Activated CD4-positive, alpha-beta T cell treated with anti-CD3 and anti-CD28 coated beads for 24 hours (primary cell): ENCODE data around the gene BRI3.

Experiments used
- DNase-seq, 2 donors: peaks; one replicate each; pipeline ENCODE4 v3.0.0-alpha.2; 2020; ENCODE audit warnings: low read depth in 2 of 2

BRI3 gene

DNA sequence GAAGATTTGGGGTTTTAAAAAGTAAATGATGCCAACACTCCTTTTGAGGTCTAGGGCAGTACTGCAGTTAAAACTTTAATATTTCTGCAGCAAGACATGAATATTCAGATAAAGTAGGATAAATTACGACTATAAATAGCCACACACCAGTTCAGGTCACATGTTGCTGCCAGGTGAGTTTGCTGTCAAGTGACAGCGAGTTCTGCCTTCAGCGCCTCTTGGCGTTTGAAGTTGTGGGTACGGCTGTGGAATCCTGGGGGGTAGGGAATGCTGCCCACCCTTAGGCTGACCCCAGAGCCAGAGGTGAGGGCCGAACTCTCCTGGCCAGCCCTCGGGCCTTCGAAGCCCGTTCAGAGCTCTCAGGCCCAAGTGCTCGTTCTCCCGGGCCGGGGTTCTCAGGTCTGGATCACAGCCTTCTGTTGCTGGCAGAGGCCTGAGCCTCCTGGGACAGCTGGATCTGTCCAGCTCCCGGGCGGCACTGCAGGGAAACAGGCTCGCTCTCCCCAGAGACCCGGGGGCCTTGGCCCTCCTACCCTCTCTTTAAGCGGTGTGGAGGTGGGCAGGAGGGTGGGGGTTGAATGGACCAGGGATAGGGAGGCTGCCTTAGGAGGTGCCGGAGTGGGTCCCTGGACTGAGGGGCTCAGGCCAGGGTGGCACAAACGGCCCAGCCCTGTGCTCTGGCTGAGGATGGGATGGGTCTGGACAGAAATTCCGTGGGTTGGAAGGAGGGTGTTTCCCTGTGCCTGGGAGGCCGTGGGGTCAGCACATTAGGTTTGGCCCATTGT, 5.4 kb downstream of the BRI3 start:
- DNase-seq, result no peak

DNA sequence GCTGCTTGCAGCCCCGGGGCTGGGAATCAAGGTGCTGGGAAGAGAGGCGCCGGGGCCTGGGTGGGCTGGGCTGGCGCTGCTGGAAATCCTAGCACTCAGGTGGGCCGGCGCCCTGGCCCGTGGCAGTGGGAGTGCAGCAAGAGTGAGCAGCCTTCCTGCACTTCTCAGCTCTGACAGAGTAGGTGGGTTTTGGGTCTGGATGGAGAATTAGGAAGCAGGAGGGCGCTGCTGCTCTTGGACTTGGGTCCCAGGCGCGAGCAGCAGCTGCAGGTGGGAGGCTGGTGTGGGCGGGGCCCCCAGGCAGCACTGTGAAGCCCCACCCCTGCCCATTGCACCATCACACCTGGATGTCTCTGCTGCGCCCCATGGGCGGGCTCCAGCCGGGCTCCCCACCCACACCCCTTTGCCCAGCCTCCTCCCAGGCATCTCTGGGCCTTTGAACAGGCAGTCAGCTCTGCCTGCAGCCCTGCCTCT, 6.0 kb downstream of the BRI3 start:
- no peak for DNase-seq

DNA sequence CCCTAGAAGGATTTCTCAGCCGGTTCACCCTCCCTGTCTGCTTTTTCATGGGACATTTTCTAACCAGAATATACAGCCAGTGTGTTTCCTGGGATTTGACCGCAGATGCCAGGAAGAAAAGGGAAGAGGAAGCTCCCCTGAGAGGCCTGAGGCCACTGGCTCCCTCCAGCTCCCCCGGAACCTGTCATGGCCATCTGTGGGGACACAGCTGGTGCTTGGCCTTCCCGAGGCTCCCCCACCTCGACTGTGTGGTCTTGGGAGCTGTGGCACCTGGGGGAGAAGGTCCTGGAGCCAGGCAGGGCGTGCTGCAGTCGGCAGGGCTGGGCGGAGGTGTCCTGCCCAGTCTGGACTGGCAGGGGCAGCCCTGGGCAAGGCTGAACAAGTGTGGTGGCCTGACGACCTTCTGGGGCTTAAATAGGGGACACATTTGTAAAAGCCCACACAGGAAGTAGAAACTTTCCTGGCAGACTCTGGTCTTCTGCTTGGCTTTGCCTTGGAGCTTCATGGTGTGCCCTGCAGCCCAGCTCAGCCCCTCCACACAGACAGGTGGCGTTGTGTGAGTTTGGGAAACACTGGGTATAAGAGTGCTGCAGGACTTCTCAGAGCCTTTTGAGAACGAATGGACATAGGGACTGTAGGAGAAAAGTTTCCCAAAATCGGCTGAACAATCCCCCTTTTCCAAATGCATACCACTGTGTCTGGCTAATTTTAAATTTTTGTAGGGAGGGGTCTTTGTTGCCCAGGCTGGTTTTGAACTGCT, 6.8 kb downstream of the BRI3 start:
- no peak for DNase-seq

DNA sequence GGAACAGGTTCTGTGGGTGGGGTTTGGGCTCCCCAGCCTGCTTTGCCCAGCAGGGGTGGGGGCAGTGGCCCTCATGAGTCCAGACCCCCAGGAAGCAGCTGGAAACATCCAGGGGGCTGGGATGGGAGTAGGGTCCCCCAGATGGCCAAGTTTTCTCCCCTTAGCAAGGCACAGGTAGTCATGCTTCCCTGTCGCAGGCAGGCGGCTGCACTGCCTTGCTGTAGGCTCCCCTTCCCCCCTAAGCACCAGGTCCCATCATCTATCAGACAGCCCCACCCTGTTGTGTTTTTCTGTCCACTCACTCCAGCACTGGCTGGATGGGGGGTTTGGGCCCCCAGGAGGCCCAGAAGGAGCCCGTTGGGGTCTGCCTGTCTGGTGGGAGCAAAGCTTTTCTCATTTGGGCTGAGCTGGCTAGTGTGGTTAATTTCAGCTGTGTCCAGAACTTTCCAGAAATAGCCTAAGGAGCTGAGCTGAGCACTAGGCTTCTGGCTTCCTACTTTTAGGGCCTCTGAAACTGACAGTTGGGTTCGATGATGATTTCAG, 7.9 kb downstream of the BRI3 start:
- DNase-seq, result no peak

DNA sequence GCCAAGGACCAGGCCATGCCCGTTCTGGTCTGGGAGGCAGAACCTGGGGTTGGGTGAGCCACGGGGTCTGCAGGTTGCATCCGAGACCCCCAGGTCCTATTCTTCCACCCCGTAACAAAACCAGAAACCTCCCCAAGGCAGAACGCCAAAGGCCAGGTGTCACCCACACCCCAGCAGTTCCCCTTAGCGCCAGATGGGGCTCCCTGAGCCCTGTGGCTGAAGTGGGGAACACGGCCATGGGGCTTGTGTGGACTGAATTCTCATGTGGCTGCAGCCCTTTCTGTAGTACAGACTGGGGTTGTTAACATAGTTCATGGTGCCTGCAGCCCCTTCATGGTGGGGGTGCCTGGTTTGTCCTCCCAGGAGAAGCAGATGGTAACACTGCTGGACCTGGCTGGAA, 10.2 kb downstream of the BRI3 start:
- DNase-seq, result no peak

DNA sequence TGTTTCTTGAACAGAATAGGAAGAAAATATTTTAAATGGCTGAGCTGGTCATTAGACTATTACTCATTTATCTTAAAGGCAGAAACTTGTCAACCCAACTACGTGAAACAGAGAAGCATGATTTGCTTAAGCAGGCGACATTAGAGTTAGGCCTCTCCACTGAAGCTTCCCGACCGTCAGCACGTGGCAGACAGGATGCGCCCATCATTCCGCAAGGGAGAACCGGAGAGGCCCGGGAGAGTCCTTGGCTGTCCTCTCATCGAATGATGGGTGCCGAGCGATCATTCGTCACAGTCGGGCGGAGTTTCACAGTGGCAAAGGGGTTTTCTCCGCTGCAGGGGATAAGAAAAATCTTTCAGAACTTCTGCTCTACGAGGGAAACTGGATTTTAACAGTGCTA, 11.8 kb downstream of the BRI3 start:
- no peak for DNase-seq

DNA sequence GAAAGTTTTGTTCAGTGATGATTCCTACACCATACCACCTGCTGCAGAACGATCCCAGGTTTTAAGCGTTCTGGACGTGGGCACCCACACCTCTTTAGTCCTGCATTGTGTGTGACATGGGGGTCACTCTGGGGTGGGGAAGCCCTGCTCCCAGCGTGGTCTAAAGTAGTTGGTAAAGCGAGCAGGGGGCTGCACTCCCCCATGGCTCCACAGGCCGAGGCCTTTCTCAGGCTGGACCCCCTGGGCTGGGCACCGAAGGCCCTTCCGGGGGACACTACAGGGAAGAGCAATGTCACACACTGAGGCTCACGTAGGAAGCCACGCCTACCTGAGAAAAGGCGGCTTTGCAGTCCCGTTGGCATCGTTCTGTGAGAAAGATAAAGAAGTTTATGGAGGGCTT, 12.3 kb downstream of the BRI3 start:
- no peak for DNase-seq

DNA sequence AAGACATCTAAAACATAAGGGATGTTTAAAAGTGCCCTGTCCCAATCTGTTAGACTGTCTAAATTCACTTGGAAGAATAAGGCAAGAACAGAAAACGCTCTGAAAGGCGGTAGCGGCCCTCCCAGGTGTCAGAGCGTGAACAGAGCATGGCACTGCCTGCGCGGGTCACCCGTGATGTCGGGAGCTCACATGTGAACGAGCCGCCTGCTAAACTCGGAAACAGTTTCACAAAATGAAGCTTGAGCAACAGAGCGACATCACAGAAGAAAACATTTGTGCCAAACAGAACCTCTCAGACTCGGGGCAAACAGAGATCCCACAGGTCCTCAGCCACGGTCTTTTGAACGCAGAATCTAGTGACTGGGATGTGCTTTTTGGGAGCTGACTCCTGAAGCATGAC, 12.8 kb downstream of the BRI3 start:
- no peak for DNase-seq

DNA sequence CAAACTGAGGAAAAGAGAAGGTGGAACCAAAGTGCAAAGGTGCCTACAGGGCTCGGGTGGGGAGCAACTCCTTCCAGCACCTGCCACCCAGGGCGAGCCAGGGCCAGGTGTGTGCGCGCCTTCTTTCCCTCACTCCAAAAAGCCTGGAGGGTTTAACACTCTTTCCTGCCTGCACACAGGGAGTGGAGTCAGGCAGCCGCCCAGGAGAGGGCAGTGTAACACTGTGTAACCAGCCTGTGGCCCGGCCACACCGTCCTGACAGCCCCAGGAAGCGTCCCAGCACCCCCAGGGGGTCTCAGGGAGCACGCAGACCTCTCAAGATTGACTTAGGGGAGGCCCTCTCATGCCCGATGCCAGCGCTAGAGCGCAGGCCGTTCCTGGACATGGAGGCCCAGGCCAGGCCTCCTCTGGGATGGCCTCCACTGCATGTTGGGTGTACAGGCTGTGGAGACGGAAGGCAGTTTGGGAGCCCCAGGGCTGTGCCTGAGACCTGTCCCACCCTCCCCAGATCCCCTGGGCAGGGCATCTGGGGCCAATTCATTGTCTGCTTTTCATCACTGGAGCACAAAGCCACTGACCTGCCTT, 13.4 kb downstream of the BRI3 start:
- no peak for DNase-seq

DNA sequence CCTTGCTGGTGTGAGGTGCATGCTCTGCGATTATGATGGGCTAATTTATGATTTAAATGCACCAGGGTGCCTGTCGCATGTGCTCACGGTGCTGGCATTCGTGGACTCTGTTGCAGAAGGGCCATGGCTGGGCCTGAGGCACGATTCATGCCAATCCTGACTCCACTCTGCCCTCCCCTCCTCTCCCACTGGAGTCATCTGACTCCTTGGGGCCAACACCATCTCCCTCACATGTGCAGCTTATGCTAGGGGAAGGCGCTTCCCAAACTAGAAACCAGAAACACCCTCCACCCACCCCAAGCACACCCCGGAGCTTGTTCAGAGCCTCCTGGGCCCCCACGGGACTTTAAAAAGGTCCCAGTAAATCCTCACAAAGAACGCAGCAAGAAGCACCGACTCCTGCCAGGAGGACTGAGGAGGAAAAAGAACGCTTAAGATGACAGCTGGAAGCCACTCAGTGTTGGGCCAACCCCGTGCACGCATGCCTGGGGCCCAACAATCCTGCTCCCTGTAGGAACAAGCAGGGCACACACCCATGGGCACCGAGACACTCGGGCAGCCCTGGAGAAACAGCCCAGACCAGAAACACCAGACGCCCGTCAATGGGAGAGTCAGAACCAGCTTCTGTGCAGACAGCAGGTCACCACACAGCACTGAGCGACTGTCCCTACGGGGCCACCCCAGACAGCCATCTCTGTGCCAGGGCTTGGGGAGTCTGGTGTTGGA, 14.1 kb downstream of the BRI3 start:
- no peak for DNase-seq

DNA sequence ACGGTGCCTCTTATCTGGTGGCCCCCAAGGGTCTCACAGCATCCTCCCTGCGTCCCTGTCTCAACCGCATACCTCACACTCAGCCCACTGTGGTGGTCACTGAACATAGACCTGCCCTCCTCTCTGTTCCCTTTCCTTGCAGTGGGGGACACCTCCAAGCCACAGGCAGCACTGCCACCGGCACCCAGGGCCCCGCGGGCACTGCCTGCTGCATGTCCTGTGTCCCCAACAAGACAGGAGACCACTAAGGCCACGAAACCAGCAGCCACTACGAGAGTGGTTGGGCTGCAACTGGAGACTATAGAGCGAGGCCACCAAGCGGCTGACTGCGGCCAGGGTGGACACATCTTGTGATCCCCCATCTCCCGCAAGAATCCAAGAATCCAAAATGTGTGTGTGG, 15.3 kb downstream of the BRI3 start:
- no peak for DNase-seq

DNA sequence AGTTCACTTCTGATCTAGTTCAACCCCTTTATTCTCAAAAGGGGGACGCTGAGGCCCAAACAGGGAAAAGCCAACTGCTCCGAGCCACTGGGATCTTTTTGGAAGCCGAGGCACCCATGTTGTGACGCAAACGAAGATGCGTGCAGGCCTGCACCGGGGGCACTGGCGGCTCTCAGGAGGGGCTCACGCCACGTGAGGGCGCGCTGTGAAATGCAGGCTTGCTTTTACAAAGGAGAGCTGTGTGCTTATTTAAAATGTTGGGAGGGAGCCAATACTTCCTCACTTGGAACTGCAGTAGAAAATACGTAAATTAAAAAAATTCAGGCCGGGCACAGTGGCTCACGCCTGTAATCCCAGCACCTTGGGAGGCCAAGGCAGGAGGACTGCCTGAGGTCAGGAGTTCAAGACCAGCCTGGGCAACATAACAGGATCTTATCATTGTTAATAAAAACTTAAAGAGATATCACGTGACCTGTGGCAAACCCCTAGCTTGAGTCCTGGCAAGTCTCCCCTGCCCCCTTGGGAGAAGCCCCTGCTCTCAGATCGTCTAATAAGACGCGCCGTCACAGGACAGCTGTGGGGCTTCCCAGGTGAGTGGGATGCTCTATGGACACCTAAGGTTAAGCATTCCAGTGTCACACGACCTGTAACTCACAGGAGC, 16.3 kb downstream of the BRI3 start:
- DNase-seq, result no peak

DNA sequence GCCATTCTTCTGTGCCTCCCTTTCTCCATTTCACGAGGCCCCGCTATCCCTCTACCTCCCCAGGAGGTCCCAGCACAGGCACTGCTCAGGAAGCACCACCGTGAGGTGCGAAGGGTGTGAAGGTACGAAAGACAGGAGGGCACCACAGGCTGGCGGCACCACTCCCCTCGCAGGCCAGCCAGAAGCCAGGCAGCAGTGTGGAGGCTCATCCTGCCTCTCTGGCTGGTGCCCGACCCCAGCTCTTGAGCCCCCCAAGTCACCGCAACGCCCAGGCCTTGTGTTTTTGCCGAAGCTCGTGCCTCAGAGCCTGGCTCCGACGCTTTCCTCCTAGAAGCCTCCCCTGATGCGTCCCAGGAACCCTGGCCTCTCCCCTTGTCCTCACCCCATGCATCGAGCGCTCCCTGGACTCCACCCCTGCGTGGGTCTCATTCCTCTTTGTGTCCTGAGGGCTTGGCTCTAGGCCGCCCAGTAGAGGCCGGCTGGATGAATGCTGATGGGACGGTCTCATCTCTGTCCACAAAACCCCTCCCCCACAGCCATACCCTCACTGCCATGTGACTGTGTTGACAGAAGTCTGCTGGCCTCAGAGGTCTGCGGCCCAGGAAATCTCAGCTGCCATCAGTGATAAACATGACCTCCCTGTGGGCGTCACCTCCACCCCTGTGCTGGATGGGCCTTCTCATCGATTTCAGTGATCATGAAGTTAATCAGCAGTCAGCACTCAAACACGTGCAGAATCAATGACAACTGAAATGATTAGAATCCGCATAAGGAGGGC, 19.3 kb downstream of the BRI3 start:
- no peak for DNase-seq

DNA sequence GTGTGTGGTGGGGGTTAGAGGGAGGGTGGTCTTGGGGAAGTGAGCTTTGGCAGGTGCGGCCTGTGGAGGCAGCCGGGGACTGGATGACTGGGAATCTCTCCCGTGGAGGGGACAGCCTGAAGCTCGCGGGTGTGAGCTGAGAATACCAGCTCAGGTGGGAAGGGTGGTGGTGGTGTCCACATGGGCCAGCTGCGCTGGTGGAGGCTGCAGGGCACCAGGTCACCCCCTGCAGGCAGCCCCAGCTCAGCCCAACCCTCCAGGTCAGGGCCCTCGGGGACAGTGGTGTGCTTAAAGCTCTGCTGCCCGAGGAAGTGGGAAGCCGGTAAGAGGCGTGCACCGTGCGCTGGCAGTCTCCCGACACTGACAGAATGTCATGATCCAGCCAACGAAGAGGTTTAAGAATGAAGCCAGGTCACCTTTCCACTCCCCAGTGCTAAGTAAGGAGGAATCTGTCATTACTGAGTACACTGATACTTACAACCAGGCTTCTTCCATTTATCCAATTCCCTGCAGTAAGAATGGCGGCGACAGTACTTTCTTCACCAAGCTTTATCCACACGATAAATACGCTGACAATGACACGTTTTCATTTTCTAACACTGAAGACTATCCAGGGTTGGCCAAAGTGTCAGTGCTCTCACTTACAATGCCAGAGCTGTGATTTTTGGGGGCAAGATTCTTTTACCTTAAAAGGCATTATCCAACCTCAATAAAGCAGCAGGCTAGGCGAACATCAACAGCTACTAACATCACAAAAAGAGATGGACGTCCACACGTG, 20.4 kb downstream of the BRI3 start:
- no peak for DNase-seq

DNA sequence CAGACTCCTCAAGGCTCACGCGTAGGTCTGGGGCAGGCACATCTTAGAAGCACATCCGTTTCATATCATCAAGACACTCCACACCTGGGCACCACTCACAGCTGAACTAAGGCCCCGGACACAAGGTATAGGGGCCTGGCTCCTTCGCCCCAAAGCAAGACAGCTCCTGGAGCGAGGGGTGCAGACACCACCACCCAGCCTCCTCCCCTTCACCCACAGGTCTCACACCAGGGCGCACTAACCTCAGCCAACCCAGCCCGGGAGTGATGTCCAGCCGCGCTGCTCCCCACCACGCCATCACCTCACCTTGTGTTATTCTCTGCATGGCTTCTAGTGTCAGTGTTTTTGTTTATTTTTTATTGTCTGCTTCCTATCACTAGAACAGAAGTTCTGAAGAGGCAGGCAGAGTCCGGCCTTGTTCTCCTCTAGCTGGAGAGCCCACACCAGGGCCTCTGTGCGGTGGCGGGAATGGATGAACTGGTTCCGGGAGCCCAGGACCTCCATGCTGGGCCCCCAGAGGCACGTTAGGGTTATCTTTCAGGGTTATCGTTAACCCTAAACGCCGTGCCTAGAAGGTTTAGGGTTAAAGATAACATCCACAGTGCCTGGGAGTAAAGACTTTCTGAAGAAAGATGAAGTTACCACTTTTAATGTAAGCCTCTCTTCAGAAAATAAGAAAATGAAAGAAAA, 21.8 kb downstream of the BRI3 start:
- DNase-seq, result no peak

DNA sequence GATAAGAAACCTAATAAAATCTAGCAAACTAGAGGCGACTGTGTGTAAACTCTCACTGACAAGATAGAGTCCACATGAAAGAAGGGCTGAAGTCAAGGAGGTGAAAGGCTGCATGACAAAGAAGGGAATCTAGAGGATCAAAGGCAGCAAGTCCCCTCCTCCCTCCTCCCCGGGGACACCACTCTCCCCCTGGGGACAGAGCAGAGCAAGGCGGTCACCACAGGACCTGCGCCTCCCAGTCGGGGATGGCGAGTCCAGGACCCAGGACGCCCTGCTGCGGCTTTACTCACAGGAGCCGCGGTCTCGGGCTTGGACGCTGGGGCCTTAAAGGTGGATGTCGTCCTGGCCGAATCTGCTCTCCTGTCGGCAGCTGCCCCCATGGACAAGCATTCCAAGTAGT, 22.4 kb downstream of the BRI3 start:
- DNase-seq, result no peak

DNA sequence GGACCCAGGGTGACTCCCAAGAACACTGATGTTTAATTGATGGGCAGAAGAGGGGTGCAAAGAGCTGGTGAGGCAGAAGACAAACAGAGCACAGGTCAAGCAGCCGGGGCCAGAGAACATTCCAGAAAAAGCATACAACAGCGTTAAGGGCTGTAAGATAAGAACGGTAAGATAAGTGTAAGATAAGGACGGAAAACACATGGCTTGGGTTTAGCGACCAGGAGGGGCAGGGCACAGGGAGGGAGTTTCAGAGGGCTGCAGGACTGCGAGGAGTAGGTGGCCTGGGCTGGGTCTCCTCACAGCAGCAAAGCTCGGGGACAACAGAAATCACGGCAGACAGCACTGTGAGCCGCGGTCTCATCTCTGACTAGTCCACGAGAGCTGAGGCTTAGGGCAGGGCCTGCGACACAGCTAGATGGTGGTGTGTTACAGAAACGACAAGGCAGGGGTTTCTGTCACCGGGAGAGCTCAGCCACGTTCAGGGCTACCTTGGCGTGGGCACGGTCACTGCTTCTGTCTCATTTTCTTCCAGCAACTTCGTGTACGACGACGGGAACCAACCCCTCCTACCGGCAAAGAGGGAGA, 24.6 kb downstream of the BRI3 start:
- DNase-seq, result no peak

DNA sequence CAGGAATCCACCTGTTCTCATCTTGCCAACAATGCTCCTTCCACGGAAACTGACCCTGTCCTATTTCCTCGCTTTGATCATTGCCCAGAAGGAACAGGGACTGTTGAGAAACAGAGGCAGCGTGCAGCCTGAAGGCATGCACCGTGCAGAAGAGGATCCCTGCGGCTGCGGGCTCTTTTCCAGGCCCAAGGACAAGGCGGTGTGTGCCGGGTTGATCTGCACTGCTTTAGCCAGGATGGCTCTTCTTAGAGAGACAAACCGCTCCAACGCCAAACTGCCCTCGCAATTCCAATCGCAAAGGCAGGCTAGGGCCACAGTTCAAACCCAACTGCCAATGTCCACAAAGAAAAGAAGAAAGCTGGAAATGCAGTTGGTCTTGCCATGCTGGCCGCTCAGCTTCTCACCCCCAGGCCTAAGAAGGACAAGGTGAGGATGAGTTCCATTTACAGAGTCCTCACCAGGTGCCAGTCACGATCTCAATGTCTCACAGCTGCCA, 26.5 kb downstream of the BRI3 start:
- DNase-seq, result no peak

DNA sequence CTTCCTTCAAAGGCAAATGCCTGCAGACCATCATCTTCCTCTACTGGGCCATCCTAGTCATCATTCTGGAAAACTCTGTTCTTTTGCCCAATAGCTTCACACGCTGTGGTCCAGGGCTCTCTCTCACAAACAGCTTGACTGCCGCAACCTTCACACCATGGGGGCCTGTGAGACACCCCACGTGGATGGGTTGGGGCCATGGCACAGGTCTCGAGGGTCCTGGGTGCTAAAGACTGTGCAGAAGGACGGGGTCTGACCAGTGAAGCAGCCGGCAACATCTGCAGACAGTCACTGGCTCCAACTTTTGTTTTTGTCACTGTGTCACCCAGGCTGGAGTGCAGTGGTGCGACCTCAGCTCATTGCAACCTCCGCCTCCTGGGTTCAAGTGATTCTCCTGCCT, 28.1 kb downstream of the BRI3 start:
- DNase-seq, result no peak
